Hindlimb muscle (tissue), 1 donor: ENCODE measurements around the gene SLC6A12. TPM values are rescaled to one million over a fixed set of nuclear protein-coding genes. Genes with fewer than 3 reads are reported as not detected.
A peak's percentile ranks its signal among the peaks of the same experiment; 100 is the strongest.
"Not testable (repeated sequence)": the region's sequence is repeated elsewhere in the genome, so short reads cannot be mapped to it uniquely, and the experiment has no call there.

Experiments
- DNase-seq: peaks from one replicate; pipeline ENCODE4 v3.0.0-alpha.2; 2013
- polyA plus RNA-seq: library from polyadenylated mRNA; unstranded; fragments of 120-200 nt; gene quantifications from one replicate; pipeline ENCODE4 v1.2.1, GENCODE V29; 2013; ENCODE audit not compliant: insufficient read length

SLC6A12 gene
- polyA plus RNA-seq, 1 donor, result 0.75 TPM

DNA sequence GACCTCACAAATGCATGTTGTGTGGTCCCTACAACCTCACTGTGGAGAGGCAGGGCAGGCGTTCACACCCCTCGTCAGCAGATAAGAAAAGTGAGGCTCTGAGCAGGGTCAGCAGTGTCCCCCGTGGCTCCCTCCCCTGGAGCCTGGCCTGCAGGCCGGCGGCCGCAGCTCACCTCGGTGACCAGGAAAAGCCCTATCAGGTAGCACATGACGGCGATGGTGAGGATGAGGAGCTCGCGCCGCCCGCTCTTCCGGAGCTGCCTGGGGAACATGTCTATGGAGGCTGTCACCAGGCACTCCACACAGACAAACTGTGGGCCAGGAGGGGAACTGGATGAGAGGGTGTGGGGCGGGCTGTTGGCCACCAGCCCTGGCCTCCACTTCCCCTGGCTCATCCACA is 18.0 kb downstream of the SLC6A12 start:
- DNase-seq, result no peak

DNA sequence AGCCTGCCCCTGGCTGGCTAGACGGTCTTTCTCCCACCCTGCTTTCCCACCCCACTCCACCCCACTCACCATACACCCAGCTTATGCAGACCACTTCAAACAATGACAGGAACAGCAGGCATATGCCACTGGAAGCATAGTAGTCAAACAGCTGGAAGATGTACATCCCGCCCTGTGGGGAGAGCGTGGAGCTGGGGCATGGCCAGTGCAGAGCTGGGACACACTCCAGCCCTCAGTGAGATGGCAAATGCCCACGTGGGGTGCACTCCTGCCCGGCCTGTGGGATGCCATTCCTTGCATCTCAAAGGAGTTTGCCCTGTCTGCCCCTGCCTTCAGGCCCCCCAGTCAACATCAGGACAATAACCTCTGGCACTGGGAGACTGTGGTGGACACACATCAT is 18.8 kb downstream of the SLC6A12 start:
- no peak for DNase-seq

DNA sequence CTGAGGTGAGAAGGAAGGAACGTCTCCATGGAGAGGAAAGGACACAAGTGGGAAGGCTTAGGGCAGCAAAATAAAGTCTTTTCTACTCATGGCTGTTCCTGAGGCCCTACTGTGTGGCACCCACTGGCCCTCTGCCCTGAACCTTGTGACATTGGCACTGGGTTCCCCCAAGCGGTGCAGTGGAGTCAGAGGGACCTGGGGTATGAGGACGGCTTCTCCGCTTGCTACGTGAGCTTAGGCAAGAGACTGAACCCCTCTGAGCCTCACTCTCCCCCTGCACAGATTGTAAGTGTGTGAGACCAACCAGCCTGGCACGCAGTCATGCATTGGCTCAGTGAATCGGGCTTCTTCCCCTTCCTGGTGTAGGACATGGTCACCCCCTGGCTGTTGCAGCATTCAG is 19.7 kb downstream of the SLC6A12 start:
- no peak for DNase-seq

DNA sequence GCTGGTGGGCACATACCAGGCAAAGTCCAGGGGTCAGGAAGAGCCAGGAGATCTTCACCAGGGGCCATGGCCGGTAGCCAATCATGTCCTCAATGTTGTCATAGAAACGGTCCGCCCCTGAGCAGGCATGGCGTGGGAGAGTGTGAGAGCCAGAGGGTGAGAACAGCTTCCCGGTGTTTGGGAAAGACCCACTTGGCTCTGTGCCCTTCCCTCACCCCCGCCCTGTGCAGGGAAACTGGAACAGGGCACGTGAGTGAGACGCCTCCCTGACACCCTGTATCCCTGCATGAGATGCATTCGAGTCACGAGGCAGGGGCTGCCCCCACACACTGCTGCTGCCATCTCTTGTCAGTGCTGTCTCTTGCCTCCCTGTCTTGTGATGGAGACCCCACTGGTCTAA is 20.7 kb downstream of the SLC6A12 start:
- no peak for DNase-seq

DNA sequence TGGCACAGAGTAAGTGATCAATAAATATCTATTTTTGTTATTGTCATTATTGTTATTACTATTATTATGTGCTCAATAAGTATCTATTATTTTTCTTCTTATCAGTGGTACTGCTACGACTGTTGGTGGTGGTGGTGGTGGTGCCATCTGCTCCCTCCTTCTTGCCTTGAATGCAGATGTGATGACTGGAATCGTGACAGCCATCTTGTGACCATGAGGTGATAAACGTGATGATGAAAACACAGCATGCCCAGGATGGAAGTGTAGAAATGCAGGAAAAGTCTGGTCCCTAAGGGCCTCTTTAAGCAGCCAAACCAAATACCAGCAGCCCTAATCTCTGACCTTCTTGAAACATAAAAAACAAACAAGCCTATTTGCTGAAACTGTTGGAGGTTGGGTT is 22.4 kb downstream of the SLC6A12 start:
- no peak for DNase-seq

GRCh38 chr12:190881-191280 is 23.1 kb downstream of the SLC6A12 start:
- no peak for DNase-seq

GRCh38 chr12:189622-189962 is 24.4 kb downstream of the SLC6A12 start:
- DNase-seq, result no peak

- peak; percentile 82 for DNase-seq
These were observed 24.9 kb downstream of the SLC6A12 start for GRCh38 chr12:188910-189621.

GRCh38 chr12:187986-188909 is 25.7 kb downstream of the SLC6A12 start:
- not testable (repeated sequence) for DNase-seq

DNA sequence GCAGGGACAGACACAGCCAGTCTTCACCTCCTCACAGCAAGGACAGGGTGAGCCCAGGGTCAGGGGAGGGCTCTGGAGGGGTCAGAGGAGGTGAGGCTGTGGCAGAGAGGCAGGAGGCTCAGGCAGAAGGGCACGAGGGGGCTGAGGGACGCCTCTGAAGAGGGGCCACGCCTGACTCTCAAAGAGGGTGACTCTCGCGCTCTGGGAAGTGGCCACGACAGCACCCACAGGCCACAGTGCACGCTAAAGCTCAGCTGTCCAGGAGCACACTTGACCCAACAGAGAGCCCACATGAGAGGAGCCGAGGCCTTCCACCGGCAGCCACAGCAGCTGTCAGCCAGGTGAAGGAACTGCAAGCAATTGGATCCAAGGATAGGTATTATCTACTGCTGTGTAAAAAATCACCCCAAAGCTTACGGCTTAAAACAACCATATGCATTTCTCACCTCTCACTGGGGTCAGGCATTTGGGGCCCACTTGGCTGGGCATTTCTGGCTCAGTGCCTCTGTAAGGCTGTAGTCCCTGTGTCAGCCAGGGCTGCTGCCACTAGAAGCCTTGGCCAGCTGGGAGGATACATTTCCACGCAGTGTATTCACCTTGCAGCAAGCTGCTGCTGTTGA is 27.8 kb downstream of the SLC6A12 start:
- DNase-seq, result no peak

DNA sequence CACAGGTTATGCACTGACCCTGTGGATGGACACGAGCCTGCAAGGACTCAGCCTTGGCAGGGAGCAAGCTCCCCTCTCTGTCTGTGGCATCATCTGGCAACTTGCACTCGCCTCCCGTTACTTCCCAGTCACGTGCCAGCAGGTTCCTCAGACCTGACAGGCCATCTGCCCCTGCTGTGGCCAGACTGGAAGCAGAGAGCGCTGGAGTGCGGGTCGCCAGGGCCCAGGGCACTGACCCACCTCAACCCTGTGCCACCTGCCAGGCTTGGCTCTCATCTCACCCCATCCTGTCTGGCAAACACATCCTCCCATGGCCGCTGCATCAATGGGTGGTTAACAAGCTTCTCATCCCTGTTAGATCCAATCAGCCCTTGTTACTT is 28.4 kb downstream of the SLC6A12 start:
- DNase-seq, result no peak

- DNase-seq, result no peak
These were observed 29.0 kb downstream of the SLC6A12 start for GRCh38 chr12:184811-185575.

- no peak for DNase-seq
These were observed 31.5 kb downstream of the SLC6A12 start for GRCh38 chr12:182381-182892.

GRCh38 chr12:181921-182320 is 32.0 kb downstream of the SLC6A12 start:
- no peak for DNase-seq

DNA sequence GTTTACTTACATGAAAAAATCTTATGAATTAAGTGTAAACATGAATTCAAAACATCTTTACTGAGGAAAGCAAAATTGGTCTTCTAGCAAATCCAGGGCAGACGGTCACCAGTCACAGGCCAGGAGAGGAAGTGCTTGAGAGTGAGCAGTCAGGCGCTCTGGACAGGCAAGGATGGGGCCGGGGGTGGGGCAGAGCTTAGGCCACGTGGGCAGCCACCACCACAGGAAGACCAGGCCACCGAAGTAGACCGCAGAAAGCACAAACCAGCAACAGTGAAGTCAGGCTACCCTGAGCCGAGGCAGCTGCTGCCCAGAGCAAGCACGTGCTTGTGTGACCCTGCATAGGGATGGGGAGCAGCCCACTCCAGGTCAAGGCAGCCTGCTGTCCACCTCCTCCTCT is 33.5 kb downstream of the SLC6A12 start:
- DNase-seq, result peak; percentile 32

- DNase-seq, result no peak
These were observed 34.1 kb downstream of the SLC6A12 start for GRCh38 chr12:179885-180284.

GRCh38 chr12:179131-179884 is 34.6 kb downstream of the SLC6A12 start:
- no peak for DNase-seq

GRCh38 chr12:178829-179109 is 35.2 kb downstream of the SLC6A12 start:
- DNase-seq, result no peak

DNA sequence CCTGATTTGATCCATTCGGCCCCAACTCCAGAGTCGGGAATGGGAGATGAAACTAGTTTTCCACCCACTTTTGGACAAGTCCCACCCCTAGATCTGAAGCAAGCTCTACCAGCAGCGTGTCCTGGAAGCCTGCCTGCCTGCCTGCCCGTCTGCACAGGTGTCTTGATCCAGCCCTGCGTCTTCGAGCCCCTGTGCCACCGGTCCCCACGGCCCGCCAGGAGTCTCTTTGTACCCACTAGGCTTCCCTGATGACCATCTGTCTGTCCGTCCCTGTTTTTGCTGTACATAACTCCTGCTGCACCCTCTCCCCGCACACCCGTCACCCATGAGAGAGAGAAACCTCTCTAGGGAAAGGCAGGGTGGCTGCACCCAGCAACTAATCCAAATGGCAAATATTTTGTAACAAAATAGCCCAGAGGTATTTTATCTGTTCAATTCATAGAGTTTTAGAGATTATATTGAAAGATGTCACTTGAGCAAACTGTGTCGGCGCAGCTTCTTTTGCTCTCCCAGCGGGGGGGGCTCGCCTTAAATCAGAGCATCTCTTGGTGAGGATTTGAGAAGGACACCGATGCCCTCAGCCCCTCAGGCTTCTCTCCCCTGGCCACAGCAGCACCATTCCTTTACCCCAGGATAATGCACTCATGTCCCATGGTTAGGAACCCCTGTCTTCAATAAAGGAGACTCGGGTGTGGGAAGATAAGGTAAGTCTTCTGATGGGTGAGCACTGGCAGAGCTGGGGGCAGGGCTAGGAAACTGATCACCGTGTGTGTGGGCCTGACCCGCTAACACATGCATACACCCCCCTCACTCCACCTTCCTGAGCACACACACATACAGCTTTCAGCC is 35.8 kb downstream of the SLC6A12 start:
- DNase-seq, result no peak

DNA sequence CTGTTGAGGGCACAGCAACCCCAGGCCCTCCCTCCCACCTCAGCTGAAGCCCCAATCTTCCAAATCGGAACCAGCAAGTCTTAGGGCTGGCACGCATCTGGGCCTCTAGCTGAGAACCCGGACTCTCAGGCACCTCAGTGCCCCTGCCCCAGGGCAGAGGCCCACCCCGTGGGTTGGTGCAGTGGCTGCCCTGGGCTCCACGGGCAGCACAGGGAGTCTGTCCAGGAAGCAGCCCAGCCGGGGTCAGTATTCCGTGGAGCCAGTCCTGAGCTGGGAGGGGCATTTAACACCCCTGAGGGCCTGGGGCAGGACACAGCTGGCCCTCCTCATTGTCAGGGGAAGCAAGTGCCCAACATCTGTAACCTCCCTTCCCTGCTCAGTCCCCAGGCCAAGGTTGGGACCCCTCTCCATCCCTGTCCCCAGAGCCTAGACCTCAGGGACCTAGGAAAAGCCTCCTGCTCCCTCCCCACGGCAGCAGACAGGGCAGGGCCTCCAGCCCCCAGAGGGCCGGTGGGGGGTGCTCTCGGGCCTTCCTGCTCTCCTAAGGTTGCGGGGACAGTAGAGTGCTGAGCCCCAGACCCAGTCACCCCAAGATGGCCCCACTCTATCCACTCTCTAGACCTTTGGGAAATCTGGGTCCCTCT is 36.5 kb downstream of the SLC6A12 start:
- no peak for DNase-seq
